Fibroblast of lung (primary cell): ENCODE results near the gene NTPCR.

Source experiments
- CTCF ChIP-seq, 2 donors: IDR thresholded peaks in 1 of 2; conservative IDR thresholded peaks in 1 of 2; 1 replicate in 1 of 2; 2 replicates in 1 of 2; pipeline ENCODE4 v1.5.1; 2011 to 2012; ENCODE audit warnings: low read length in 2 of 2, control low read depth in 1 of 2, inconsistent platforms in 1 of 2, low read depth in 1 of 2, mild to moderate bottlenecking in 1 of 2
- EZH2 ChIP-seq: IDR thresholded peaks from 2 replicates; pipeline ENCODE4 v1.5.1; 2012; ENCODE audit warnings: low read length, control low read depth, mild to moderate bottlenecking; ENCODE audit errors: missing control alignments

GRCh38 chr1:232966663-232967062 lies 16.3 kb downstream of the NTPCR start:
- no peak for TF ChIP-seq CTCF (conservative IDR thresholded peaks at IDR 0.05 in 1 of 2, IDR thresholded peaks at IDR 0.05 in 1 of 2; ENCODE audit: low read depth in 1 of 2, low read length in 2 of 2)
- no peak for TF ChIP-seq EZH2
